HepG2 (cell line): Measurements from ENCODE around the gene GPR101. TPM values are rescaled to one million over a fixed set of nuclear protein-coding genes. Genes with fewer than 3 reads are reported as not detected.
A peak's percentile ranks its signal among the peaks of the same experiment; 100 is the strongest.

Source experiments
- CBX5 ChIP-seq: sonication (generic); formaldehyde crosslinking; IDR thresholded peaks from 2 replicates; pipeline ENCODE4 v1.4.0; 2020; ENCODE audit warnings: missing genetic modification reagents, borderline replicate concordance
- EP300 ChIP-seq, 3 experiments: sonication (generic) in 1 of 3; formaldehyde crosslinking in 1 of 3; IDR thresholded peaks; 2 replicates each; pipeline versions ENCODE4 v1.5.1 to v1.6.1; 2011 to 2020; ENCODE audit warnings: low read depth in 2 of 3, low read length in 2 of 3, borderline replicate concordance in 1 of 3, improper control_type of control experiment in 1 of 3, mild to moderate bottlenecking in 1 of 3, missing genetic modification reagents in 1 of 3, moderate library complexity in 1 of 3
- ETV5 ChIP-seq: IDR thresholded peaks from 2 replicates; pipeline ENCODE4 v1.6.1; 2018; ENCODE audit warnings: missing biosample characterization, missing genetic modification reagents, inconsistent platforms, borderline replicate concordance
- FOXA3 ChIP-seq: IDR thresholded peaks from 2 replicates; pipeline ENCODE4 v1.6.1; 2016; ENCODE audit warnings: missing genetic modification reagents, missing compliant biosample characterization
- FOXP1 ChIP-seq, 2 experiments: fragments of 450-650 bp in 1 of 2; IDR thresholded peaks; 2 replicates each; pipeline ENCODE4 v1.6.1; 2017 to 2018; ENCODE audit warnings: antibody characterized with exemption in 1 of 2
- MAFK ChIP-seq, 2 experiments: IDR thresholded peaks in 1 of 2; conservative IDR thresholded peaks in 1 of 2; 2 replicates each; pipeline ENCODE4 v1.6.1; 2011; ENCODE audit warnings: improper control_type of control experiment in 2 of 2, low read length in 2 of 2
- MED13 ChIP-seq: sonication (generic); formaldehyde crosslinking; IDR thresholded peaks from 2 replicates; pipeline ENCODE4 v1.5.0; 2020; ENCODE audit warnings: missing genetic modification reagents
- SAP130 ChIP-seq: IDR thresholded peaks from 2 replicates; pipeline ENCODE4 v1.6.1; 2016; ENCODE audit warnings: low read depth
- SIN3A ChIP-seq: IDR thresholded peaks from 2 replicates; pipeline ENCODE4 v1.6.1; 2011; ENCODE audit warnings: low read depth, mild to moderate bottlenecking, control low read depth, low read length, borderline replicate concordance
- SMAD1 ChIP-seq: sonication (generic); formaldehyde crosslinking; IDR thresholded peaks from 2 replicates; pipeline ENCODE4 v1.4.0; 2020; ENCODE audit warnings: missing genetic modification reagents, low read depth, mild to moderate bottlenecking, borderline replicate concordance
- ZNF282 ChIP-seq: fragments of 450-650 bp; IDR thresholded peaks from 2 replicates; pipeline ENCODE4 v1.6.1; 2018; ENCODE audit not compliant: partially characterized antibody
- ZNF652 ChIP-seq: IDR thresholded peaks from 2 replicates; pipeline ENCODE4 v1.6.1; 2016; ENCODE audit warnings: low read depth, borderline replicate concordance
- ZNF674 ChIP-seq: sonication (generic); formaldehyde crosslinking; IDR thresholded peaks from 2 replicates; pipeline ENCODE4 v1.5.0; 2020; ENCODE audit warnings: low read depth, mild to moderate bottlenecking, missing genetic modification reagents
- ZSCAN31 ChIP-seq: sonication (generic); formaldehyde crosslinking; IDR thresholded peaks from 2 replicates; pipeline ENCODE4 v1.5.0; 2020; ENCODE audit warnings: low read depth, mild to moderate bottlenecking, missing genetic modification reagents
- polyA plus RNA-seq, 8 experiments: library from polyadenylated mRNA; depleted of rRNA in 3 of 8; stranded (reverse) in 7 of 8; unstranded in 1 of 8; fragments of >200 nt; fragmentation: Illumina TruSeq in 4 of 8; extraction: Trizol in 4 of 8; gene quantifications; 2 replicates each; pipeline versions ENCODE4 v1.2.1 to v1.2.3, GENCODE V29; 2011 to 2016; ENCODE audit warnings: low read depth in 4 of 8, missing spikeins in 1 of 8, mixed read lengths in 1 of 8; ENCODE audit not compliant: insufficient read depth in 1 of 8
- total RNA-seq, 5 experiments: library from RNA; depleted of rRNA; stranded (reverse); fragments of >200 nt; fragmentation: Illumina TruSeq; extraction: Trizol; gene quantifications; 2 replicates each; pipeline ENCODE4 v1.2.3, GENCODE V29; 2016; ENCODE audit warnings: low read depth in 1 of 5
- TF ChIP-seq, protein P1 (sequence below): sonication (generic); formaldehyde crosslinking; IDR thresholded peaks from 2 replicates; pipeline ENCODE4 v1.4.0; 2020; ENCODE audit warnings: missing genetic modification reagents
- TF ChIP-seq, protein P2 (sequence below): sonication (generic); formaldehyde crosslinking; conservative IDR thresholded peaks from 2 replicates; pipeline ENCODE4 v1.4.0; 2020; ENCODE audit warnings: mild to moderate bottlenecking, missing genetic modification reagents, moderate library complexity
- TF ChIP-seq, protein P3 (sequence below): fragments of 450-650 bp; IDR thresholded peaks from 2 replicates; pipeline ENCODE4 v1.6.1; 2017

Gene GPR101
- total and polyA plus RNA-seq, 2 of the 13 experiments (the other 11 are each of a cell fraction or from before 2014, with no cell fraction given), result not detected

DNA sequence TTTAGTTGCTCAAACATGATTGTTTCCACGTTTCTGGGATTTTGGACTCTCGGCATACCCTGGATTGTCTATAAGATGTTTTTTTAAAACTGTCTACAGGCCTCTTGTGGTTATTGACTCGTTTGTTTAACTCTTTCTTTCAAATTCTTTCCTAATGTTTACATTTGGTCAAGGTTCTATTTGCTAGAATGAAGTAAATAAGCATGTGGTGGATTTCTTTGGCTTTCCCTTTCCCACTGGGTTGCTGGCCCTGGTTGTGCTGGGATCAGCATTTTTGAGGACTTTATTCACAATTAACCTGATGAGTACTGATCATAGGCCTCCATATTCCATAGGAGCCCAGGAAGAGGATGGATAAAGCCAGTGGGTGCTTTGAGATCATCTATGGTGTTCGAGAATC is 11.1 kb upstream of the GPR101 start (continued):
- peak in 1 of 2 experiments; percentile 29; a peak in 1 of 4 replicates for TF ChIP-seq EP300 (IDR thresholded peaks at IDR 0.05; ENCODE audit: low read depth in 2 of 2, low read length in 2 of 2)
- TF ChIP-seq EP300 (CRISPR knock-in tag; IDR thresholded peaks at IDR 0.05; ENCODE audit: borderline replicate concordance), result no peak
- TF ChIP-seq MAFK (conservative IDR thresholded peaks at IDR 0.05 in 1 of 2, IDR thresholded peaks at IDR 0.05 in 1 of 2; ENCODE audit: low read length in 2 of 2), result peak; percentile 86 to 90
- TF ChIP-seq, protein P1, sequence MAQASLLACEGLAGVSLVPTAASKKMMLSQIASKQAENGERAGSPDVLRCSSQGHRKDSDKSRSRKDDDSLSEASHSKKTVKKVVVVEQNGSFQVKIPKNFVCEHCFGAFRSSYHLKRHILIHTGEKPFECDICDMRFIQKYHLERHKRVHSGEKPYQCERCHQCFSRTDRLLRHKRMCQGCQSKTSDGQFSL (CRISPR knock-in tag), result no peak
- no peak for TF ChIP-seq ZNF282
- TF ChIP-seq FOXA3, result peak; percentile 66; the same call in 1 of the 2 replicates
- no peak for TF ChIP-seq FOXP1 (IDR thresholded peaks at IDR 0.05)
- peak; percentile 32; the same call in 1 of the 2 replicates for TF ChIP-seq FOXP1 (CRISPR knock-in tag; IDR thresholded peaks at IDR 0.05)
- no peak for TF ChIP-seq MED13 (CRISPR knock-in tag)
- no peak for TF ChIP-seq SMAD1 (CRISPR knock-in tag)
- no peak for TF ChIP-seq ZSCAN31 (CRISPR knock-in tag)
- no peak for TF ChIP-seq SAP130 (CRISPR knock-in tag)
- TF ChIP-seq, protein P2, sequence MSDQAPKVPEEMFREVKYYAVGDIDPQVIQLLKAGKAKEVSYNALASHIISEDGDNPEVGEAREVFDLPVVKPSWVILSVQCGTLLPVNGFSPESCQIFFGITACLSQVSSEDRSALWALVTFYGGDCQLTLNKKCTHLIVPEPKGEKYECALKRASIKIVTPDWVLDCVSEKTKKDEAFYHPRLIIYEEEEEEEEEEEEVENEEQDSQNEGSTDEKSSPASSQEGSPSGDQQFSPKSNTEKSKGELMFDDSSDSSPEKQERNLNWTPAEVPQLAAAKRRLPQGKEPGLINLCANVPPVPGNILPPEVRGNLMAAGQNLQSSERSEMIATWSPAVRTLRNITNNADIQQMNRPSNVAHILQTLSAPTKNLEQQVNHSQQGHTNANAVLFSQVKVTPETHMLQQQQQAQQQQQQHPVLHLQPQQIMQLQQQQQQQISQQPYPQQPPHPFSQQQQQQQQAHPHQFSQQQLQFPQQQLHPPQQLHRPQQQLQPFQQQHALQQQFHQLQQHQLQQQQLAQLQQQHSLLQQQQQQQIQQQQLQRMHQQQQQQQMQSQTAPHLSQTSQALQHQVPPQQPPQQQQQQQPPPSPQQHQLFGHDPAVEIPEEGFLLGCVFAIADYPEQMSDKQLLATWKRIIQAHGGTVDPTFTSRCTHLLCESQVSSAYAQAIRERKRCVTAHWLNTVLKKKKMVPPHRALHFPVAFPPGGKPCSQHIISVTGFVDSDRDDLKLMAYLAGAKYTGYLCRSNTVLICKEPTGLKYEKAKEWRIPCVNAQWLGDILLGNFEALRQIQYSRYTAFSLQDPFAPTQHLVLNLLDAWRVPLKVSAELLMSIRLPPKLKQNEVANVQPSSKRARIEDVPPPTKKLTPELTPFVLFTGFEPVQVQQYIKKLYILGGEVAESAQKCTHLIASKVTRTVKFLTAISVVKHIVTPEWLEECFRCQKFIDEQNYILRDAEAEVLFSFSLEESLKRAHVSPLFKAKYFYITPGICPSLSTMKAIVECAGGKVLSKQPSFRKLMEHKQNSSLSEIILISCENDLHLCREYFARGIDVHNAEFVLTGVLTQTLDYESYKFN (CRISPR knock-in tag), result peak; percentile 35; the same call in 1 of the 2 replicates
- TF ChIP-seq ZNF652 (CRISPR knock-in tag), result peak; percentile 91
- TF ChIP-seq ETV5, result no peak
- TF ChIP-seq, protein P3, sequence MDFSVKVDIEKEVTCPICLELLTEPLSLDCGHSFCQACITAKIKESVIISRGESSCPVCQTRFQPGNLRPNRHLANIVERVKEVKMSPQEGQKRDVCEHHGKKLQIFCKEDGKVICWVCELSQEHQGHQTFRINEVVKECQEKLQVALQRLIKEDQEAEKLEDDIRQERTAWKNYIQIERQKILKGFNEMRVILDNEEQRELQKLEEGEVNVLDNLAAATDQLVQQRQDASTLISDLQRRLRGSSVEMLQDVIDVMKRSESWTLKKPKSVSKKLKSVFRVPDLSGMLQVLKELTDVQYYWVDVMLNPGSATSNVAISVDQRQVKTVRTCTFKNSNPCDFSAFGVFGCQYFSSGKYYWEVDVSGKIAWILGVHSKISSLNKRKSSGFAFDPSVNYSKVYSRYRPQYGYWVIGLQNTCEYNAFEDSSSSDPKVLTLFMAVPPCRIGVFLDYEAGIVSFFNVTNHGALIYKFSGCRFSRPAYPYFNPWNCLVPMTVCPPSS, result no peak
- TF ChIP-seq ZNF674 (CRISPR knock-in tag), result no peak
- no peak for TF ChIP-seq SIN3A
- no peak for TF ChIP-seq CBX5 (CRISPR knock-in tag)
